GM12891 (cell line): ENCODE measurements around the gene ATP6AP1.

Experiments
- POLR2A ChIP-seq: IDR thresholded peaks from 2 replicates; pipeline ENCODE4 v1.6.1; 2011; ENCODE audit warnings: low read depth, low read length, control low read depth
- POLR2AphosphoS5 ChIP-seq: IDR thresholded peaks from 2 replicates; pipeline ENCODE4 v1.6.1; 2011; ENCODE audit warnings: low read depth, low read length, control low read depth
- TAF1 ChIP-seq: IDR thresholded peaks from 2 replicates; pipeline ENCODE4 v1.6.1; 2011; ENCODE audit warnings: low read depth, low read length, control low read depth

DNA sequence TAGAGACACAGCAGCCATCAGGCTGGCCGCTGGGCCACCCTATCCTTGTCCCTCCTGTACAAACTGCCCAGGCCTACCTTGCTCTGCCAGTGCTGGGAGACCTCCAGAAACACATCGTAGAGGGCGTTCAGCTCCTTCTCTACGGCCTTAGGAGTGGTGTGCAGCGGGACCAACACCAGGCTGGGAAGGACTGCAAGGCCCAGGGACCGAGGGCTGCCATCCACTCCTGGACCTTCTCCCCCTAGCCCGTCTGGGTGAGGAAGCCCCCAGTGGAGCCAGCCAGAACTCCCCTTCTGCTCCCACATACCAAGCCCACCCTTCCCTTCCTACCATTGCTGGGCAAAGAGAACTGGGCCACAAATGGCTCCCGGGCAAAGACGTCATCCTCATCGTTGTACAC, 25.3 kb upstream of the ATP6AP1 start:
- TF ChIP-seq POLR2A (no peak), TAF1 (no peak), POLR2AphosphoS5 (no peak)
